Neuronal stem cell (in vitro differentiated cells): Measurements from ENCODE around the gene RAB11FIP3.

Experiments used
- DNase-seq: peaks from one replicate; pipeline ENCODE4 v3.0.0-alpha.2; 2013; ENCODE audit warnings: low spot score
- H2AFZ ChIP-seq: one replicate; pipeline ENCODE4 v1.6.1; 2013; ENCODE audit warnings: mild to moderate bottlenecking, low read length, inconsistent platforms
- H2AK5ac ChIP-seq: 2 replicates; pipeline ENCODE4 v1.6.1; 2013; ENCODE audit warnings: low read depth, mild to moderate bottlenecking, inconsistent platforms, low read length, moderate library complexity, mixed read lengths
- H2BK120ac ChIP-seq: 2 replicates; pipeline ENCODE4 v1.6.1; 2013; ENCODE audit warnings: low read depth, mild to moderate bottlenecking, inconsistent platforms, low read length, moderate library complexity, mixed read lengths
- H2BK12ac ChIP-seq: one replicate; pipeline ENCODE4 v1.6.1; 2013; ENCODE audit warnings: low read length, inconsistent platforms
- H2BK15ac ChIP-seq: 2 replicates; pipeline ENCODE4 v1.6.1; 2013; ENCODE audit warnings: mild to moderate bottlenecking, low read length, inconsistent platforms, mixed read lengths
- H2BK5ac ChIP-seq: one replicate; pipeline ENCODE4 v1.6.1; 2013; ENCODE audit warnings: inconsistent platforms, mild to moderate bottlenecking, low read length, moderate library complexity
- H3K14ac ChIP-seq: one replicate; pipeline ENCODE4 v1.6.1; 2013; ENCODE audit warnings: low read length, inconsistent platforms
- H3K18ac ChIP-seq: 2 replicates; pipeline ENCODE4 v1.6.1; 2013; ENCODE audit warnings: low read length, inconsistent platforms
- H3K23ac ChIP-seq: 2 replicates; pipeline ENCODE4 v1.6.1; 2013; ENCODE audit warnings: low read depth, mild to moderate bottlenecking, mixed read lengths, low read length, inconsistent platforms; ENCODE audit not compliant: poor library complexity
- H3K27ac ChIP-seq: replicated peaks from 3 replicates; pipeline ENCODE4 v1.5.1; 2013; ENCODE audit warnings: low read length, inconsistent platforms
- H3K27me3 ChIP-seq, 3 experiments: 2 replicates each; pipeline ENCODE4 v1.6.1; 2013; ENCODE audit warnings: low read length in 3 of 3, mild to moderate bottlenecking in 2 of 3, inconsistent platforms in 1 of 3, low read depth in 1 of 3, mixed read lengths in 1 of 3, moderate library complexity in 1 of 3; ENCODE audit not compliant: control insufficient read depth in 3 of 3, insufficient read depth in 3 of 3
- H3K36me3 ChIP-seq, 2 donors: replicated peaks in 1 of 2; 2 replicates each; pipeline ENCODE4 v1.6.1; 2013; ENCODE audit warnings: low read length in 2 of 2; ENCODE audit not compliant: control insufficient read depth in 2 of 2, insufficient read depth in 2 of 2
- H3K4ac ChIP-seq: 2 replicates; pipeline ENCODE4 v1.6.1; 2013; ENCODE audit warnings: inconsistent platforms, mild to moderate bottlenecking, low read length, moderate library complexity
- H3K4me1 ChIP-seq, 2 donors: 1 replicate in 1 of 2; 2 replicates in 1 of 2; pipeline ENCODE4 v1.6.1; 2013; ENCODE audit warnings: low read length in 2 of 2, low read depth in 1 of 2; ENCODE audit not compliant: control insufficient read depth in 2 of 2, insufficient read depth in 1 of 2
- H3K4me2 ChIP-seq: one replicate; pipeline ENCODE4 v1.6.1; 2013; ENCODE audit warnings: mild to moderate bottlenecking, low read length, inconsistent platforms; ENCODE audit not compliant: insufficient read depth, poor library complexity, severe bottlenecking
- H3K4me3 ChIP-seq, 2 donors: 2 replicates each; pipeline ENCODE4 v1.5.1; 2013; ENCODE audit warnings: low read length in 2 of 2, mild to moderate bottlenecking in 2 of 2, inconsistent platforms in 1 of 2, moderate library complexity in 1 of 2
- H3K79me1 ChIP-seq: one replicate; pipeline ENCODE4 v1.6.1; 2013; ENCODE audit warnings: low read depth, mild to moderate bottlenecking, inconsistent platforms, low read length, moderate library complexity
- H3K9ac ChIP-seq: one replicate; pipeline ENCODE4 v1.6.1; 2013; ENCODE audit warnings: mild to moderate bottlenecking, low read depth, low read length, inconsistent platforms; ENCODE audit not compliant: poor library complexity
- H3K9me3 ChIP-seq, 2 donors: replicated peaks in 1 of 2; 2 replicates each; pipeline versions ENCODE3 to v1.6.1; 2013; ENCODE audit warnings: low read length in 2 of 2, mild to moderate bottlenecking in 2 of 2, inconsistent platforms in 1 of 2, low read depth in 1 of 2, mixed read lengths in 1 of 2, moderate library complexity in 1 of 2; ENCODE audit not compliant: control insufficient read depth in 2 of 2, insufficient read depth in 1 of 2
- H4K8ac ChIP-seq: one replicate; pipeline ENCODE4 v1.6.1; 2013; ENCODE audit warnings: low read depth, mild to moderate bottlenecking, inconsistent platforms, low read length, moderate library complexity
- H4K91ac ChIP-seq: one replicate; pipeline ENCODE4 v1.6.1; 2013; ENCODE audit warnings: low read length, low read depth, mild to moderate bottlenecking, inconsistent platforms; ENCODE audit not compliant: poor library complexity
- WGBS, 2 donors: extraction: QIAGEN DNeasy Blood & Tissue Kit; methylation state at CpG; one replicate each; pipeline ENCODE4 v1.1.7; 2013; ENCODE audit warnings: missing lambda C conversion rate in 2 of 2, mixed read lengths in 1 of 2; ENCODE audit not compliant: insufficient read length in 2 of 2, insufficient replicate concordance in 1 of 2; ENCODE audit errors: extremely low coverage in 2 of 2; 5-methylcytosine and 5-hydroxymethylcytosine counted together

The RAB11FIP3 gene

DNA sequence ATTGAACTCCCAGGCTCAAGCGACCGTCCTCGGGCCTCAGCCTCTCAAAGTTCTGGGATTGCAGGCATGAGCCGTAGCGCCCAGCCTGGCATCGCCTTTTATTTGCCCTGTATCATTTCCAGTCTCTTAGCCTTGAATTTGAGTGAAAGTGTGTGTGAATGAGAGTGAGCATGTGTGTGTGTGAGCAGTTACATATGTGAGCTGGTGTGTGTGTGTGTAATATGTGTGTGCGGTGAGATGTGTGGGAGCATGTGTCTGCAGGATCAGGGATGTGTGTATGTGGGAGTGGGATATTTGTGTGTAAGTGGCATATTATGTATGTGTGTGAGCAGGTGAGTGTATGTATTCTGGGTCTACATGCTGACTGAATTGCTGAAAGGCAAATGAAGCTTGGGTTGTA lies 5.5 kb downstream of the RAB11FIP3 start:
- H3K9ac ChIP-seq: no peak overlapping the region
- no peaks in the 10 kb centered on the region for H3K27me3 ChIP-seq
- H2AFZ ChIP-seq: no peak overlapping the region
- H3K36me3 ChIP-seq: peaks cover 4 to 71% of the 10 kb centered on the region in 2 donors
- 100% methylated on average over 1 of the region's 7 CpGs; no CpG with 5 or more reads in 1 of the 2 donors for WGBS, 2 donors
- H3K27ac ChIP-seq: no peak overlapping the region
- no peaks in the 10 kb centered on the region for H3K9me3 ChIP-seq
- no peak for DNase-seq
- H3K23ac ChIP-seq: no peak overlapping the region
- no peak overlapping the region for H3K4ac ChIP-seq
- no peak overlapping the region for H3K18ac ChIP-seq
- H3K79me1 ChIP-seq: peaks cover 20% of the 10 kb centered on the region
- no peak overlapping the region for H3K4me3 ChIP-seq
- H3K14ac ChIP-seq: no peak overlapping the region
- H3K4me2 ChIP-seq: no peak overlapping the region
- H2BK120ac ChIP-seq: no peak overlapping the region
- no peak overlapping the region for H2BK15ac ChIP-seq
- no peak overlapping the region for H2BK12ac ChIP-seq
- H2AK5ac ChIP-seq: no peak overlapping the region
- no peak overlapping the region for H4K8ac ChIP-seq
- H4K91ac ChIP-seq: no peak overlapping the region
- H2BK5ac ChIP-seq: no peak overlapping the region
- peaks cover 6 to 10% of the 10 kb centered on the region in 2 donors for H3K4me1 ChIP-seq

DNA sequence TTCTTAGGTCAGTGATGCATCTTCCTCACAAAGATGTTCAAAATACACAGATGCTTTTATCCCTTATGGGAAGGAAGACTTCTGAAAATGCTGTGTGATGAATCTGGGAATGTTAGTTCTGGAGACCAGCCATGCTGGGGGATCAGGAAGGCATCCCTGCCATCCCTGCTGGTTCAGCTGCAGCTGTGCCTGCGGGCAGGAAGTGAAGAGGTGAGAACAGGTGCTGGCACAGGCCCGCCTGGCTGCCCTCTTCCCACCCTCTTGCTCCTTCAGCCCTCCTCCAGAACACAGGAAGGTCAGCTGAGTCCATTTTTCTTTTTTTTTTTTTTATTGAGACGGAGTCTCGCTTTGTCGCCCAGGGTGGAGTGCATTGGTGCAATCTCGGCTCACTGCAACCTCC lies 15.2 kb downstream of the RAB11FIP3 start:
- no peak overlapping the region for H3K4me2 ChIP-seq
- H3K36me3 ChIP-seq: peaks cover 7 to 50% of the 10 kb centered on the region in 2 donors
- H3K9me3 ChIP-seq: no peaks in the 10 kb centered on the region
- no peak overlapping the region for H3K27ac ChIP-seq
- no peak overlapping the region for H4K8ac ChIP-seq
- H3K9ac ChIP-seq: peak overlapping the region; percentile 60
- H2BK12ac ChIP-seq: no peak overlapping the region
- no peak overlapping the region for H2BK120ac ChIP-seq
- WGBS, 2 donors: no CpG with 5 or more reads among the region's 6 CpGs
- H2AFZ ChIP-seq: no peak overlapping the region
- peaks cover 5 to 7% of the 10 kb centered on the region in 2 donors for H3K4me1 ChIP-seq
- H3K14ac ChIP-seq: no peak overlapping the region
- no peaks in the 10 kb centered on the region for H3K27me3 ChIP-seq
- peak overlapping the region; percentile 5 for H2BK5ac ChIP-seq
- DNase-seq: no peak
- H3K18ac ChIP-seq: no peak overlapping the region
- H3K23ac ChIP-seq: no peak overlapping the region
- H2AK5ac ChIP-seq: no peak overlapping the region
- peaks cover 6% of the 10 kb centered on the region for H3K79me1 ChIP-seq
- no peak overlapping the region for H3K4ac ChIP-seq
- no peak overlapping the region for H4K91ac ChIP-seq
- no peak overlapping the region for H3K4me3 ChIP-seq
- H2BK15ac ChIP-seq: no peak overlapping the region

GRCh38 chr16:441447-441846 lies 16.0 kb downstream of the RAB11FIP3 start:
- Histone ChIP-seq H3K79me1 (peaks cover 13% of the 10 kb centered on the region), H4K8ac (no peak overlapping the region), H2BK120ac (no peak overlapping the region), H3K14ac (no peak overlapping the region), H4K91ac (no peak overlapping the region), H3K4me2 (no peak overlapping the region), H2BK5ac (no peak overlapping the region), H3K27me3 (no peaks in the 10 kb centered on the region), H3K36me3 (peaks cover 9 to 43% of the 10 kb centered on the region in 2 donors), H2AK5ac (no peak overlapping the region), H3K4me1 (peaks cover 5 to 7% of the 10 kb centered on the region in 2 donors), H3K4me3 (no peak overlapping the region), H3K18ac (no peak overlapping the region), H3K9me3 (no peaks in the 10 kb centered on the region), H3K4ac (no peak overlapping the region), H3K9ac (no peak overlapping the region), H2BK15ac (no peak overlapping the region), H3K23ac (no peak overlapping the region), H2BK12ac (no peak overlapping the region), H3K27ac (no peak overlapping the region), H2AFZ (no peak overlapping the region)
- DNase-seq: no peak
- WGBS, 2 donors: no CpG with 5 or more reads among the region's 6 CpGs

- Histone ChIP-seq H3K27ac (no peak overlapping the region), H3K79me1 (peaks cover 14% of the 10 kb centered on the region), H2AFZ (no peak overlapping the region), H3K4me3 (no peak overlapping the region), H4K8ac (no peak overlapping the region), H2BK5ac (no peak overlapping the region), H3K23ac (no peak overlapping the region), H3K27me3 (no peaks in the 10 kb centered on the region), H3K18ac (no peak overlapping the region), H2AK5ac (no peak overlapping the region), H4K91ac (no peak overlapping the region), H2BK12ac (no peak overlapping the region), H3K9me3 (no peaks in the 10 kb centered on the region), H2BK15ac (no peak overlapping the region), H3K4ac (no peak overlapping the region), H3K4me1 (peaks cover 5 to 7% of the 10 kb centered on the region in 2 donors), H3K36me3 (peaks cover 9 to 40% of the 10 kb centered on the region in 2 donors), H2BK120ac (no peak overlapping the region), H3K4me2 (no peak overlapping the region), H3K9ac (no peak overlapping the region), H3K14ac (no peak overlapping the region)
- WGBS, 2 donors: no CpG with 5 or more reads among the region's 6 CpGs
- no peak for DNase-seq
Measured at GRCh38 chr16:442976-443375, 17.5 kb downstream of the RAB11FIP3 start.
